ENCODE data around the gene MED7. TPM values are rescaled to one million over a fixed set of nuclear protein-coding genes. Genes with fewer than 3 reads are reported as not detected.

MED7 gene
- total and polyA plus RNA-seq, 9 of the 15 experiments (the other 6 are each of a cell fraction or from before 2014, with no cell fraction given), result 4.5 to 38.7 (median 12.2) TPM

DNA sequence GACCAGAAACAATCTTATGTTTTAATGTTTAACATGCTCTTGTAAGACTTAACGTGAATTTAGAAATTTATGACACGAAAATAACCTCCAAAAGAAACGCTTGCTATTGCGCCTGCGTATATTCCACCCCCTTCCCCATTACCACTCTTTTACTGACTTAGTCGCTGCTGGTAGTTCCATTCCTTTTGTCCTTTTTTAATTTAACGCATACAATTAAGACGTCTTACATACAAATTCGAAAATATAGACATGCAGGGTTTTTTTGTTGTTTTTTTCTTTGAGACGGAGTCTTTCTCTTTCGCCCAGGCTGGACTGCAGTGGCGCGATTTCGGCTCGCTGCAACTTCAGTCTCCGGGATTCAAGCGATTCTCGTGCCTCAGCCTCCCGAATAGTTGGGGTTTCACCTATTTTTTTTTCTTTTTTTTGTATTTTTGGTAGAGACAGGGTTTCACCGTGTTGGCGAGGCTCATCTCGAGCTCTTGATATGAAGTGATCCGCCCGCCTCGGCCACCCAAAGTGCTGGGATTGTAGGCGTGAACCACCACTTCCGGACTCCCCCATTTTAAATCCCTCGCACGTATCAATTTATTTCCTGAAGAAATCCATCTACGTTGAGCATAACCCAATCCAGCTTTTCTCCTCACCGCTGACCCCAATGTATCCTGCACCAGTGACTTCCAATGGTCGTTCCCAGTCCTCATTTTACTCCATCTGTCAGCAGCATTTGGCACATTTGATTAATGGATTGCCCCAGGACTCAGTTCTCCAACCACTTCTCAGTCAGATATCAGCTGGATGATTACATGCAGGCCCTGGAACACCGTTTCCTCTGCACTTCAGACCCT lies 684 bp upstream of the MED7 start:
- no peak for FAIRE-seq
- peak; percentile 58 for ATAC-seq
- H4K20me1 ChIP-seq (replicated peaks; ENCODE audit: control insufficient read depth, insufficient read depth, low read length), result no peaks in the 10 kb centered on the region
- peaks cover 3% of the 10 kb centered on the region; the same call in 1 of the 2 replicates for H3K9me3 ChIP-seq (replicated peaks; ENCODE audit: control insufficient read depth, insufficient read depth, low read depth, low read length)
- POLR2A ChIA-PET, result interaction anchor here (0.8 to 1.7 kb wide), 6 partner anchors 26 to 366 kb away, joined by 3 to 8 read pairs (median 3); no protein-coding TSS in a partner anchor
- H3K79me2 ChIP-seq (ENCODE audit: control insufficient read depth, insufficient read depth, low read length), result peaks cover 23% of the 10 kb centered on the region
- BruUV-seq (replicated peaks), result TSS peak; percentile 98
- no peaks in the 10 kb centered on the region for H3K9me1 ChIP-seq (ENCODE audit: control insufficient read depth, insufficient read depth, low read length)
- intact Hi-C loops (cut with micrococcal nuclease) (loop anchor here (10.0 kb wide), 1 partner anchor 601 kb away; the partner anchor contains the start of gene LSM11), in situ Hi-C loops (cut with MboI) (no loop called here)
- peak overlapping the region; percentile 82 for H3K4me2 ChIP-seq (ENCODE audit: insufficient read depth, low read length)
- H3K9ac ChIP-seq (ENCODE audit: insufficient read depth in 1 of 2, low read depth in 2 of 2, low read length in 2 of 2), result peak overlapping the region; percentile 95 to 99; a peak in 3 of 4 replicates
- CTCF ChIA-PET (ENCODE audit: low intra/inter-chr PET ratio), result no interaction called here
- WGBS (ENCODE audit: insufficient coverage, low coverage, missing lambda C conversion rate), result 20% methylated on average over 33 of the region's 33 CpGs
- peaks cover 5 to 8% of the 10 kb centered on the region in 2 experiments for H3K4me1 ChIP-seq (replicated peaks in 1 of 2; ENCODE audit: control insufficient read depth in 2 of 2, insufficient read depth in 2 of 2, low read length in 2 of 2)
- peak overlapping the region; percentile 80 for H3K4me3 ChIP-seq
- H3K36me3 ChIP-seq (ENCODE audit: control insufficient read depth, insufficient read depth, low read length), result peaks cover 11% of the 10 kb centered on the region; the same call in 2 of the 3 replicates
- H2AFZ ChIP-seq (ENCODE audit: low read depth, low read length), result peak overlapping the region; percentile 98
- no peaks in the 10 kb centered on the region for H3K27me3 ChIP-seq (ENCODE audit: control insufficient read depth in 2 of 2, insufficient read depth in 2 of 2, low read length in 2 of 2)
- peak overlapping the region; percentile 94 for H3K27ac ChIP-seq (ENCODE audit: extremely low read depth, low read depth, low read length)
- DNase-seq (ENCODE audit: extremely low read depth in 1 of 4, low spot score in 3 of 4), result peak; percentile 27 to 77 (median 30)
- TF ChIP-seq ZFX (CRISPR knock-in tag; IDR thresholded peaks at IDR 0.05), result 0 out of 2 replicates have a peak, but pooled peaks have one; percentile 17
- TF ChIP-seq OTX1 (CRISPR knock-in tag; IDR thresholded peaks at IDR 0.05), result 0 out of 2 replicates have a peak, but pooled peaks have one; percentile 34
- TF ChIP-seq KAT8 (IDR thresholded peaks at IDR 0.05; ENCODE audit: low read depth), result no peak
- 0 out of 4 replicates have a peak, but pooled peaks of 1 of the 2 experiments have one; percentile 28 for TF ChIP-seq ARNT (IDR thresholded peaks at IDR 0.05)
- TF ChIP-seq, protein P1, sequence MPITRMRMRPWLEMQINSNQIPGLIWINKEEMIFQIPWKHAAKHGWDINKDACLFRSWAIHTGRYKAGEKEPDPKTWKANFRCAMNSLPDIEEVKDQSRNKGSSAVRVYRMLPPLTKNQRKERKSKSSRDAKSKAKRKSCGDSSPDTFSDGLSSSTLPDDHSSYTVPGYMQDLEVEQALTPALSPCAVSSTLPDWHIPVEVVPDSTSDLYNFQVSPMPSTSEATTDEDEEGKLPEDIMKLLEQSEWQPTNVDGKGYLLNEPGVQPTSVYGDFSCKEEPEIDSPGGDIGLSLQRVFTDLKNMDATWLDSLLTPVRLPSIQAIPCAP (CRISPR knock-in tag; IDR thresholded peaks at IDR 0.05; ENCODE audit: borderline replicate concordance), result no peak
- TF ChIP-seq, protein P2, sequence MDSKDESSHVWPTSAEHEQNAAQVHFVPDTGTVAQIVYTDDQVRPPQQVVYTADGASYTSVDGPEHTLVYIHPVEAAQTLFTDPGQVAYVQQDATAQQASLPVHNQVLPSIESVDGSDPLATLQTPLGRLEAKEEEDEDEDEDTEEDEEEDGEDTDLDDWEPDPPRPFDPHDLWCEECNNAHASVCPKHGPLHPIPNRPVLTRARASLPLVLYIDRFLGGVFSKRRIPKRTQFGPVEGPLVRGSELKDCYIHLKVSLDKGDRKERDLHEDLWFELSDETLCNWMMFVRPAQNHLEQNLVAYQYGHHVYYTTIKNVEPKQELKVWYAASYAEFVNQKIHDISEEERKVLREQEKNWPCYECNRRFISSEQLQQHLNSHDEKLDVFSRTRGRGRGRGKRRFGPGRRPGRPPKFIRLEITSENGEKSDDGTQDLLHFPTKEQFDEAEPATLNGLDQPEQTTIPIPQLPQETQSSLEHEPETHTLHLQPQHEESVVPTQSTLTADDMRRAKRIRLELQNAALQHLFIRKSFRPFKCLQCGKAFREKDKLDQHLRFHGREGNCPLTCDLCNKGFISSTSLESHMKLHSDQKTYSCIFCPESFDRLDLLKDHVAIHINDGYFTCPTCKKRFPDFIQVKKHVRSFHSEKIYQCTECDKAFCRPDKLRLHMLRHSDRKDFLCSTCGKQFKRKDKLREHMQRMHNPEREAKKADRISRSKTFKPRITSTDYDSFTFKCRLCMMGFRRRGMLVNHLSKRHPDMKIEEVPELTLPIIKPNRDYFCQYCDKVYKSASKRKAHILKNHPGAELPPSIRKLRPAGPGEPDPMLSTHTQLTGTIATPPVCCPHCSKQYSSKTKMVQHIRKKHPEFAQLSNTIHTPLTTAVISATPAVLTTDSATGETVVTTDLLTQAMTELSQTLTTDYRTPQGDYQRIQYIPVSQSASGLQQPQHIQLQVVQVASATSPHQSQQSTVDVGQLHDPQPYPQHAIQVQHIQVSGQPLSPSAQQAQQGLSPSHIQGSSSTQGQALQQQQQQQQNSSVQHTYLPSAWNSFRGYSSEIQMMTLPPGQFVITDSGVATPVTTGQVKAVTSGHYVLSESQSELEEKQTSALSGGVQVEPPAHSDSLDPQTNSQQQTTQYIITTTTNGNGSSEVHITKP (IDR thresholded peaks at IDR 0.05; ENCODE audit: partially characterized antibody), result peak; percentile 96
- TF ChIP-seq, protein P3, sequence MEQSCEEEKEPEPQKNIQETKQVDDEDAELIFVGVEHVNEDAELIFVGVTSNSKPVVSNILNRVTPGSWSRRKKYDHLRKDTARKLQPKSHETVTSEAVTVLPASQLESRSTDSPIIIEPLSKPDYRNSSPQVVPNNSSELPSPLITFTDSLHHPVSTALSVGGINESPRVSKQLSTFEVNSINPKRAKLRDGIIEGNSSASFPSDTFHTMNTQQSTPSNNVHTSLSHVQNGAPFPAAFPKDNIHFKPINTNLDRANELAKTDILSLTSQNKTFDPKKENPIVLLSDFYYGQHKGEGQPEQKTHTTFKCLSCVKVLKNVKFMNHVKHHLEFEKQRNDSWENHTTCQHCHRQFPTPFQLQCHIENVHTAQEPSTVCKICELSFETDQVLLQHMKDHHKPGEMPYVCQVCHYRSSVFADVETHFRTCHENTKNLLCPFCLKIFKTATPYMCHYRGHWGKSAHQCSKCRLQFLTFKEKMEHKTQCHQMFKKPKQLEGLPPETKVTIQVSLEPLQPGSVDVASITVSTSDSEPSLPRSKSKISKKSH (CRISPR knock-in tag; IDR thresholded peaks at IDR 0.05), result no peak
- TF ChIP-seq ARID1B (IDR thresholded peaks at IDR 0.05), result peak; percentile 14; the same call in 1 of the 2 replicates
- TF ChIP-seq, protein P4, sequence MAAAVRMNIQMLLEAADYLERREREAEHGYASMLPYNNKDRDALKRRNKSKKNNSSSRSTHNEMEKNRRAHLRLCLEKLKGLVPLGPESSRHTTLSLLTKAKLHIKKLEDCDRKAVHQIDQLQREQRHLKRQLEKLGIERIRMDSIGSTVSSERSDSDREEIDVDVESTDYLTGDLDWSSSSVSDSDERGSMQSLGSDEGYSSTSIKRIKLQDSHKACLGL (CRISPR knock-in tag; IDR thresholded peaks at IDR 0.05; ENCODE audit: borderline replicate concordance, poor library complexity, severe bottlenecking), result no peak
- TF ChIP-seq TAF7 (tag; IDR thresholded peaks at IDR 0.05), result 0 out of 2 replicates have a peak, but pooled peaks have one; percentile 6
- no peak for TF ChIP-seq MCM5 (IDR thresholded peaks at IDR 0.05; ENCODE audit: low read depth)
- TF ChIP-seq, protein P5, sequence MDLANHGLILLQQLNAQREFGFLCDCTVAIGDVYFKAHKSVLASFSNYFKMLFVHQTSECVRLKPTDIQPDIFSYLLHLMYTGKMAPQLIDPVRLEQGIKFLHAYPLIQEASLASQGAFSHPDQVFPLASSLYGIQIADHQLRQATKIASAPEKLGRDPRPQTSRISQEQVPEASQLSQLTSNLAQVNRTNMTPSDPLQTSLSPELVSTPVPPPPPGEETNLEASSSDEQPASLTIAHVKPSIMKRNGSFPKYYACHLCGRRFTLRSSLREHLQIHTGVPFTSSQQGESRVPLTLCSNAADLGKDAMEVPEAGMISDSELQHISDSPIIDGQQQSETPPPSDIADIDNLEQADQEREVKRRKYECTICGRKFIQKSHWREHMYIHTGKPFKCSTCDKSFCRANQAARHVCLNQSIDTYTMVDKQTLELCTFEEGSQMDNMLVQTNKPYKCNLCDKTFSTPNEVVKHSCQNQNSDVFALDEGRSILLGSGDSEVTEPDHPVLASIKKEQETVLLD (IDR thresholded peaks at IDR 0.05), result peak; percentile 53; the same call in 1 of the 2 replicates
